Measurements from ENCODE around the gene DNAJC13. TPM values are rescaled to one million over a fixed set of nuclear protein-coding genes. Genes with fewer than 3 reads are reported as not detected.

Gene DNAJC13
- total and polyA plus RNA-seq, 11 donors: 6.6 to 45.1 (median 29.8) TPM

- Histone ChIP-seq H3K27me3 (no peaks in the 10 kb centered on the region), H3K4me3 (no peak overlapping the region), H3K4me1 (no peaks in the 10 kb centered on the region), H3K36me3 (peaks cover 0 to 100% (median 96%) of the 10 kb centered on the region in 9 donors), H3K27ac (no peak overlapping the region), H3K9me3 (no peaks in the 10 kb centered on the region)
- intact Hi-C loops (cut with DNase I): loop anchor here in 1 of 10 donors (2.0 kb wide), 1 partner anchor 21 kb away; no protein-coding TSS in a partner anchor
- WGBS, 4 donors: 95 to 99% (median 95%) methylated on average over 4 of the region's 4 CpGs
- TF ChIP-seq CTCF (IDR thresholded peaks at IDR 0.05) (no peak), POLR2A (IDR thresholded peaks at IDR 0.05) (no peak)
- ATAC-seq (no peak), DNase-seq (no peak)
These were observed 90.4 kb downstream of the DNAJC13 start for GRCh38 chr3:132507657-132508056.

GRCh38 chr3:132509096-132509495 lies 91.8 kb downstream of the DNAJC13 start:
- Histone ChIP-seq H3K27ac (no peak overlapping the region), H3K36me3 (peaks cover 0 to 100% (median 96%) of the 10 kb centered on the region in 9 donors), H3K27me3 (no peaks in the 10 kb centered on the region), H3K9me3 (no peaks in the 10 kb centered on the region), H3K4me3 (no peak overlapping the region), H3K4me1 (no peaks in the 10 kb centered on the region)
- DNase-seq: no peak
- ATAC-seq: no peak
- no peak for TF ChIP-seq POLR2A (IDR thresholded peaks at IDR 0.05)
- no peak for TF ChIP-seq CTCF (IDR thresholded peaks at IDR 0.05)
- intact Hi-C loops (cut with DNase I): no loop called here
- WGBS, 4 donors: 97 to 100% (median 98%) methylated on average over 1 of the region's 1 CpG

- intact Hi-C loops (cut with DNase I): no loop called here
- 86 to 97% (median 89%) methylated on average over 1 of the region's 1 CpG for WGBS, 4 donors
- H3K9me3 ChIP-seq: no peaks in the 10 kb centered on the region
- H3K36me3 ChIP-seq: peaks cover 0 to 100% (median 96%) of the 10 kb centered on the region in 9 donors
- no peak overlapping the region for H3K27ac ChIP-seq
- ATAC-seq (no peak), DNase-seq (no peak)
- H3K4me3 ChIP-seq: no peak overlapping the region
- TF ChIP-seq POLR2A (IDR thresholded peaks at IDR 0.05): no peak
- no peak for TF ChIP-seq CTCF (IDR thresholded peaks at IDR 0.05)
- H3K27me3 ChIP-seq: no peaks in the 10 kb centered on the region
- H3K4me1 ChIP-seq: no peaks in the 10 kb centered on the region
These were observed 92.2 kb downstream of the DNAJC13 start for GRCh38 chr3:132509506-132509905.

- Histone ChIP-seq H3K27ac (no peak overlapping the region), H3K4me1 (no peaks in the 10 kb centered on the region), H3K9me3 (no peaks in the 10 kb centered on the region), H3K36me3 (peaks cover 0 to 100% (median 96%) of the 10 kb centered on the region in 9 donors), H3K27me3 (no peaks in the 10 kb centered on the region), H3K4me3 (no peak overlapping the region)
- DNase-seq: no peak
- ATAC-seq: no peak
- no peak for TF ChIP-seq POLR2A (IDR thresholded peaks at IDR 0.05)
- no peak for TF ChIP-seq CTCF (IDR thresholded peaks at IDR 0.05)
- intact Hi-C loops (cut with DNase I): loop anchor here in 1 of 10 donors (10.0 kb wide), 1 partner anchor 192 kb away; no protein-coding TSS in a partner anchor
- 92 to 96% (median 94%) methylated on average over 5 of the region's 5 CpGs for WGBS, 4 donors
These were observed 95.8 kb downstream of the DNAJC13 start for GRCh38 chr3:132513057-132513456.
